GM12874 (cell line): ENCODE measurements around the gene PPP2R2B.

Source experiments
- TF ChIP-seq, protein P1 (sequence below): IDR thresholded peaks from 2 replicates; pipeline ENCODE4 v1.5.1; 2011; ENCODE audit warnings: low read depth, mild to moderate bottlenecking, control low read depth, low read length, moderate library complexity; ENCODE audit not compliant: insufficient read depth

PPP2R2B gene

DNA sequence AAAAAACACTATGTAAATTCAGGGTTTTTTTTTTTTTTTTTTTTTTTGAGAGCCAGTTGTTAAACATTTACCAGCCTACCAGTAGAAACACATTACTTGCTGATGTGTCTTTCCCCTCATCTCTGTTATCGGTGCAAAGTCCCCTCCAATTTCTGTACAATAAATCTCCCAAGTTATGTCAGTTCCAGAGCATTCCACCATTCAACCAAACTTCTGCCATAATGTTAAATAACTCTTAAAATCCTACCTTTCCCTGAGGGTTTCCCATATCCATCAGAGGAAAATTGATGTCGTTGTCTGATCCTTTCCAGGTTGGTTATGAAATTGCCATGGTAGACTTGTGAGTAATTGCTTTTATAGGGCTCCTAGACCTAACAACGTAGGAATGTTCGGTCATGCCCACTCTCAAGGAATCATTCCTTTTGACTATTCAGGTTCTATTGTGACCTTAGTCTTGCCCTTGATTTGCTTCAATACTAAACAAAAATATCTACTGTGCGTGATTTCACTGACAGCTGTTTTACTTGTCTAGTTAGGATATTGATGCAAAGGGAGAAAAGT, 5.6 kb upstream of the PPP2R2B start:
- TF ChIP-seq, protein P1, sequence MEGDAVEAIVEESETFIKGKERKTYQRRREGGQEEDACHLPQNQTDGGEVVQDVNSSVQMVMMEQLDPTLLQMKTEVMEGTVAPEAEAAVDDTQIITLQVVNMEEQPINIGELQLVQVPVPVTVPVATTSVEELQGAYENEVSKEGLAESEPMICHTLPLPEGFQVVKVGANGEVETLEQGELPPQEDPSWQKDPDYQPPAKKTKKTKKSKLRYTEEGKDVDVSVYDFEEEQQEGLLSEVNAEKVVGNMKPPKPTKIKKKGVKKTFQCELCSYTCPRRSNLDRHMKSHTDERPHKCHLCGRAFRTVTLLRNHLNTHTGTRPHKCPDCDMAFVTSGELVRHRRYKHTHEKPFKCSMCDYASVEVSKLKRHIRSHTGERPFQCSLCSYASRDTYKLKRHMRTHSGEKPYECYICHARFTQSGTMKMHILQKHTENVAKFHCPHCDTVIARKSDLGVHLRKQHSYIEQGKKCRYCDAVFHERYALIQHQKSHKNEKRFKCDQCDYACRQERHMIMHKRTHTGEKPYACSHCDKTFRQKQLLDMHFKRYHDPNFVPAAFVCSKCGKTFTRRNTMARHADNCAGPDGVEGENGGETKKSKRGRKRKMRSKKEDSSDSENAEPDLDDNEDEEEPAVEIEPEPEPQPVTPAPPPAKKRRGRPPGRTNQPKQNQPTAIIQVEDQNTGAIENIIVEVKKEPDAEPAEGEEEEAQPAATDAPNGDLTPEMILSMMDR: no peak

GRCh38 chr5:146883511-146883910, 5.0 kb upstream of the PPP2R2B start:
- TF ChIP-seq, protein P1: no peak

- TF ChIP-seq, protein P1: no peak
Observed at GRCh38 chr5:146880966-146881365, 2.4 kb upstream of the PPP2R2B start.

- TF ChIP-seq, protein P1: no peak
Observed at GRCh38 chr5:146877783-146878475, 628 bp downstream of the PPP2R2B start.

DNA sequence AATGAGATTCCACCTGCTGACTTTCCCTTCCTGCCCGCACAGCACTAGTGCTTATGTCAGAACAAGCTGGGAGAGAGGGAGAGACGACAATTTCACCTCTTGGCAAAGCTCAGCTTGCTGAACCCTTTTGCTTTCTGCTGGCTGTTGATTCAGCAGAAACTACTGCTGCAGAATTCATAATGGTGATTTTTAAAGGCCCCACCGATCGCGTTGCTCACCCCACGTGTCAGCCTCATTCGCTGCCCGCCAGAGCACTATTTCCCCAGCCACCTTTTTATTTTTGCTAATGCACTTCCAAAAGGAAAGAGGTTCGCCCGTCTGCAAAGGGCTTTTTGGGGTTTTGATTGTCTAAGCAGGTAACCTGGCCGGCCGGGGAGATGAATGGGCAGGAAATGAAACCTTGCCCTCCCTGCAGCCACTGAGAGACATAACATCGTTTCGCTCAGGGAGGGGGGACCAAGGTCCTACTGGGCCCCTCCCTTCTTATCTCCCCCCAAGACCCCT, 1.3 kb downstream of the PPP2R2B start:
- TF ChIP-seq, protein P1: no peak

DNA sequence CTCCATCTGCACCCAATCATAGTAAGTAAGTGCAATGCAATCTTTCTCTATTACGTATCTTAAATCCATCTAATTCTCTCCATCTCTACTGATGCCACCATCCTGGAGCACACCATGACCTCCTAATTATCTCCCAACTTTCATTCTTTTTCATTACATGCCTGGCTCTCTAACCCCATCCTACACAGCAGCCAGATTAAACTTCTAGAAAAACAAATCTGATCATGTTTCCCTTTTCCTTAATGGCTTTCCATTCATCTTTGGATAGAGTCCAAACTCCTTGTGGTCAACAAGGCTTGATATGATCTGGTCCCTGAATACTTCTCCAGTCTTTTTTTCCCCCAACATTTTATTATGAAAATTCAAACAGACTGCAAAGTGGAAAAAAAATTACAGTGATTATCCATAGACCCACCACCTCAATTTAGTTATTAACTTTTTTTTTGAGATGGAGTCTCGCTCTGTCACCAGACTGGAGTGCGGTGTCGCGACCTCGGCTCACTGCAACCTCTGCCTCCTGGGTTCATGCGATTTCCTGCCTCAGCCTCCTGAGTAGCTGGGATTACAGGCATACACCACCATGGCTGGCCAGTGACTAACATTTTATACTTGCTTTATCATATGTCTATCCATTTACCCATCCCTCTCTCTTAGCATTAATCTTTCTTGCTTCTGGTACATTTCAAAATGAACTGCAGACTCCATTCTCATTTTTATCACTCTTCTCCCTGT, 5.2 kb downstream of the PPP2R2B start:
- TF ChIP-seq, protein P1: no peak

GRCh38 chr5:146872188-146872587, 6.4 kb downstream of the PPP2R2B start:
- TF ChIP-seq, protein P1: no peak
